ENCODE data around the gene MED4.

MED4 gene

DNA sequence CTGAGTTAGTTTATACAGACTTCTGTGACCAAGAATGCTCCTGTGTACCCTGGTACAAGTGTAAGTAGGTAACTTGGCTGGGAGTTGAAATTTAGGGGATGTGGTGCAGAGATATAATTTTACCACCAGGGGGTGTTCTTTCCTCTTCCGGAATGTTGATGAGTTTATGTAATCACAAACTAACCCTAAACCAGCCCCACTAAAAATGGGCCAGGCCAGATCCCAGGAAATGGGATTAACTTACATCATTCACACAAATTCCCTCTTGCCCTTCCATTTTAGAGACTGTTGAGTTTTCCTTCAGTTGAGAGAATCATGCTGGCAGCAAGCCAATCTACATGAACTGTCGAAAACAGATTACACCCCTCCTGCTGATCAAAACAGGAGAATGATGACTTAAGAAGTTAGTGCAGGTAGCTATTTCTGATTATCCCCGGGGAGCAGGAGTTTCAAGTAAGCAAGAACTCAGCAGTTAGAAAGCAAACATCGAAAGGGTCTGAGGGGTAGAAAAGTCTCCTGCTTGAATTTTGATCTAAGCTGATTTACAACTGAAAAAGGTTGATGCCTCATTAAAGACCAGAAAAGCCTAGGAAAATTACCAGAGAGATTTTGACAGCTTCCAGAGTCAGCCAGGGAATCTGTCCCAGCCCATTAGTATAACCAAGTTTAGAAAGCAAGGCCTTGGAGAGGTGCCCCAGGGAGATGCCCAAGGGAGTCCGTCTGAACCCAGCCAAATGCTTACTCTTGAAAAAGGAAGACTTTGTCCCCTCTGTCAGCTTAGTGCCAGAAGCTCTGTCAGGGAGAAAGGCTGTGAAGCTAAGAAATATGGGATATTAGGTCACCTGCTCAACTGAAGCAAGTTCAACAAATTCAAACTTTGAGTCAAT, 32.3 kb upstream of the MED4 start:
- TF ChIP-seq, protein P1, sequence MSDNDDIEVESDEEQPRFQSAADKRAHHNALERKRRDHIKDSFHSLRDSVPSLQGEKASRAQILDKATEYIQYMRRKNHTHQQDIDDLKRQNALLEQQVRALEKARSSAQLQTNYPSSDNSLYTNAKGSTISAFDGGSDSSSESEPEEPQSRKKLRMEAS (IDR thresholded peaks at IDR 0.05; ENCODE audit: low read depth, low read length) = peak; percentile 32; the same call in 1 of the 2 replicates
- TF ChIP-seq, protein P2, sequence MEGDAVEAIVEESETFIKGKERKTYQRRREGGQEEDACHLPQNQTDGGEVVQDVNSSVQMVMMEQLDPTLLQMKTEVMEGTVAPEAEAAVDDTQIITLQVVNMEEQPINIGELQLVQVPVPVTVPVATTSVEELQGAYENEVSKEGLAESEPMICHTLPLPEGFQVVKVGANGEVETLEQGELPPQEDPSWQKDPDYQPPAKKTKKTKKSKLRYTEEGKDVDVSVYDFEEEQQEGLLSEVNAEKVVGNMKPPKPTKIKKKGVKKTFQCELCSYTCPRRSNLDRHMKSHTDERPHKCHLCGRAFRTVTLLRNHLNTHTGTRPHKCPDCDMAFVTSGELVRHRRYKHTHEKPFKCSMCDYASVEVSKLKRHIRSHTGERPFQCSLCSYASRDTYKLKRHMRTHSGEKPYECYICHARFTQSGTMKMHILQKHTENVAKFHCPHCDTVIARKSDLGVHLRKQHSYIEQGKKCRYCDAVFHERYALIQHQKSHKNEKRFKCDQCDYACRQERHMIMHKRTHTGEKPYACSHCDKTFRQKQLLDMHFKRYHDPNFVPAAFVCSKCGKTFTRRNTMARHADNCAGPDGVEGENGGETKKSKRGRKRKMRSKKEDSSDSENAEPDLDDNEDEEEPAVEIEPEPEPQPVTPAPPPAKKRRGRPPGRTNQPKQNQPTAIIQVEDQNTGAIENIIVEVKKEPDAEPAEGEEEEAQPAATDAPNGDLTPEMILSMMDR (IDR thresholded peaks at IDR 0.05; ENCODE audit: low read depth, low read length) = peak; percentile 66
- TF ChIP-seq POLR2A (IDR thresholded peaks at IDR 0.05; ENCODE audit: extremely low read depth, insufficient read length) (no peak), MYC (IDR thresholded peaks at IDR 0.05; ENCODE audit: low read depth, low read length) (peak; percentile 27; the same call in 1 of the 2 replicates)
- DNase-seq (ENCODE audit: low read depth) = peak; percentile 81
- no peak overlapping the region for H3K4me3 ChIP-seq (ENCODE audit: low read depth, low read length)

DNA sequence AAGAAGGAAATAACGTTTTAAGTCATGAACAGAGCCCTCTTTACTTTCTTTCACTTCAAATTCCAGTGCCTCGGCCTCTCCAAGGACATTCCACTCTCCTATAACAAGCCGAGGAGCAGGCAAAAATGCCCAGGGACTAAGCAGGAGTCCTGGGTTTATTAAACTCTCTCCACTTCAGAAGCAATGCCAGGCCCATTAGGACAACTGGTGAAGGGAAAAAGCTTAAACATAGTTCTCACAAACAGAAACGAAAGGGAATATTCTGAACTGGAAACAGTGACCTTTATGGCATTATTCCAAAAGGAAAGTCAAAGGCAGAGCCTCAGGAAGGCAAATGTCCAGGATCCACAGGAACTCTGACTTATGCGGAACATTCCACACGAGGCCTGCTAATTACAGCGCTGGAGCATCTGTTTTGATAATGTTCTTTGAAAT, 30.9 kb upstream of the MED4 start:
- TF ChIP-seq MYC (IDR thresholded peaks at IDR 0.05; ENCODE audit: low read depth, low read length) (no peak), POLR2A (IDR thresholded peaks at IDR 0.05; ENCODE audit: extremely low read depth, insufficient read length) (no peak)
- TF ChIP-seq, protein P1 (IDR thresholded peaks at IDR 0.05; ENCODE audit: low read depth, low read length) = no peak
- TF ChIP-seq, protein P2 (IDR thresholded peaks at IDR 0.05; ENCODE audit: low read depth, low read length) = no peak
- DNase-seq (ENCODE audit: low read depth) = no peak
- H3K4me3 ChIP-seq (ENCODE audit: low read depth, low read length) = no peak overlapping the region

DNA sequence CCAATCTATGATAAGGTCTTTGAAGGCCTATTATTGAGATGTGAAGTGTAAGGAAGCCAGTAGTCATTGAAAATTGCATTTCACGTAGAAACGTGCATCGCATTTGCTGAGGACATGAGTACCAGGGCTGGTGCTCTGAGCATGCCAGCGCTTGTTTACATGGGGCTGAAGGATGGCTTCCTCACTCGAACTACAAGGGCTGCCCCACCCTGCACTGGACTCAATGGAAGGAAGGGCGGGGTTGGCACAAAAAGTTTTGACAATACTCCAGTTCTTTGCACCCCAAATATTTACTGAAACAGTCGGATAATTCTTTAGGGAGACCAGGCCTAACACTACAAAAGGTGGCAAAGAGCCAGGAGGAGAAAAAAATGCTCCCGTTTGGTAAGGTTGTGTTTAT, 28.9 kb upstream of the MED4 start:
- TF ChIP-seq, protein P2 (IDR thresholded peaks at IDR 0.05; ENCODE audit: low read depth, low read length) = no peak
- TF ChIP-seq, protein P1 (IDR thresholded peaks at IDR 0.05; ENCODE audit: low read depth, low read length) = no peak
- TF ChIP-seq POLR2A (IDR thresholded peaks at IDR 0.05; ENCODE audit: extremely low read depth, insufficient read length) (no peak), MYC (IDR thresholded peaks at IDR 0.05; ENCODE audit: low read depth, low read length) (no peak)
- H3K4me3 ChIP-seq (ENCODE audit: low read depth, low read length) = no peak overlapping the region
- DNase-seq (ENCODE audit: low read depth) = no peak

DNA sequence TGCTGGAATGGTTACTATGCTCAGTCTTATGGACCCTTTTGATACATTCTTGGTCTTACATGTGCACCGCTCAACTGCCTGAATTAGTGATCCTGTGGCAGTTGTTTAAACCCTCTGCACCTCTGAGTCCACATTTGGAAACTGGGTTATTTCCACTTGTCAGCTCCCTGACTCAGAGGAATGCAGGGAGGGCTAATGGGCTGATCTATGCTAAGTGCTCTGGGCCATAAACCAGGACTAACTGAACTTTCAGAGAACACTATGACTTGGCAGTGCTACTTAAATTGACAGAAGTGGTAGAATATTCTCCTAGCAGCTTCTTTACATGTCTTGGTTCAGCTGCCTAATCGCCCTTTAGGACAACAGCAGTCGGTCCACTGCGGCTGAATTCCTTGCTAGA, 26.8 kb upstream of the MED4 start:
- no peak for DNase-seq (ENCODE audit: low read depth)
- TF ChIP-seq, protein P2 (IDR thresholded peaks at IDR 0.05; ENCODE audit: low read depth, low read length) = no peak
- TF ChIP-seq MYC (IDR thresholded peaks at IDR 0.05; ENCODE audit: low read depth, low read length) (no peak), POLR2A (IDR thresholded peaks at IDR 0.05; ENCODE audit: extremely low read depth, insufficient read length) (no peak)
- TF ChIP-seq, protein P1 (IDR thresholded peaks at IDR 0.05; ENCODE audit: low read depth, low read length) = no peak
- no peak overlapping the region for H3K4me3 ChIP-seq (ENCODE audit: low read depth, low read length)

DNA sequence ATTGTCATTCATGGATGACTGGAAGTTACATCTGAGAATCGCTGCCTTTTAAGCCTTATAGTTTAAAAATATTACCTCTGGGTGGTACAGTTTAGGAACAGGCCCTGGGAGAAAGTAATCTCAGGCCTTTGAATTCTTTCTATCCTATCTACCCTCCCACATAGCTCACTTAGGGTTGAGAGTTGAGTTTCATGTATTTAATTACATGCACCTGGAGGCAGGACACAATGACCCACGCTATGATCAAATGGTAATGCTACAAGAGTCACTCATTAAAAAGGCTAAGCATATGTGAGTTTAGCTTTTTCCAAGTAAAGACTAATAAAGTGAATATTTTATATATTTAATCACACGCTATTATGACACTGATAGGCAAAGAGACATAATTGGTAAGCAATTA, 25.3 kb upstream of the MED4 start:
- TF ChIP-seq MYC (IDR thresholded peaks at IDR 0.05; ENCODE audit: low read depth, low read length) (no peak), POLR2A (IDR thresholded peaks at IDR 0.05; ENCODE audit: extremely low read depth, insufficient read length) (no peak)
- TF ChIP-seq, protein P1 (IDR thresholded peaks at IDR 0.05; ENCODE audit: low read depth, low read length) = no peak
- TF ChIP-seq, protein P2 (IDR thresholded peaks at IDR 0.05; ENCODE audit: low read depth, low read length) = no peak
- DNase-seq (ENCODE audit: low read depth) = no peak
- H3K4me3 ChIP-seq (ENCODE audit: low read depth, low read length) = no peak overlapping the region

Data from NB4 (cell line).